ENCODE results near the gene ANKFN1.

Gene ANKFN1

DNA sequence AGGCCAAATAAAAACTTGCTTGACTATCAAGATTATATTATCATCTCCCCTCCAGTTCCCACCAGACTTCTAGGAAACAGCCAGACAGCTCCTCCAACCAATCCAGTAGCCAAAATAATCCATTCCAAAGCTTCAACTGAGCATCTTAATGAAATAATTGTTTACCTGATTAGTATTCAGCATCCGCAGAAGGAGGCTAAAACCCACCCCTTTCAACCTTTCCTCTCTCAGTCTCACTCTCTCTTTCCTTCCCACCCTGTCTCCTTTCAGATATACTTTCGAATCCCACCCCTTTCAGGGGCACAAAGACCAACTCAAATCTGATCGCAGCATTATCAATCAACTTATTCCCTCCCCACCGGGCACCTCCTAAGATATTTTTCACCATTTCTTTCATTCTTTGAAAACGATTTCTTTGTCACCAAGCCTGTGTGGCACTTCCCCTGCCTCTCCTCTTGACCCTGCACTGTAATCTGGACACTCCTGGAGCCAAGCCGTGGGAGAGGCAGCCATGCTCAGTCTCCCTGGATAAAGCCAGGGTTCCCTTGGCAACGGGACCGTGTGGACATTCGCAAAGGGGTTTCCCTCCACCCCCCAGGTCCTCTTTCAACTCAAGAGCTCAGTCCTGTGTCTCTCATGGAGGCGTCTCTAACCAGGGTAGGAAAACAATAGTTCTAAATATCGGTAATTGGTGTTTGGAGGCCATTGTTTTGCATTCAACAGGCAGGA lies at the start of gene ANKFN1:
TSS of gene ANKFN1 (plus strand) at position 602 of the 729 bp plus-strand sequence. CDS start 59,193 bp downstream, outside the sequence.
- no peak for TF ChIP-seq GATA2 (IDR thresholded peaks at IDR 0.05; ENCODE audit: low read depth, low read length)
- no peak for TF ChIP-seq GATA3 (IDR thresholded peaks at IDR 0.05; ENCODE audit: low read depth, low read length)

GRCh38 chr17:56108811-56109284 lies 44.4 kb upstream of the ANKFN1 start:
- TF ChIP-seq GATA3 (IDR thresholded peaks at IDR 0.05; ENCODE audit: low read depth, low read length): no peak
- no peak for TF ChIP-seq GATA2 (IDR thresholded peaks at IDR 0.05; ENCODE audit: low read depth, low read length)

- TF ChIP-seq GATA3 (IDR thresholded peaks at IDR 0.05; ENCODE audit: low read depth, low read length) (no peak), GATA2 (IDR thresholded peaks at IDR 0.05; ENCODE audit: low read depth, low read length) (no peak)
These were observed 43.4 kb upstream of the ANKFN1 start for GRCh38 chr17:56109836-56110235.

DNA sequence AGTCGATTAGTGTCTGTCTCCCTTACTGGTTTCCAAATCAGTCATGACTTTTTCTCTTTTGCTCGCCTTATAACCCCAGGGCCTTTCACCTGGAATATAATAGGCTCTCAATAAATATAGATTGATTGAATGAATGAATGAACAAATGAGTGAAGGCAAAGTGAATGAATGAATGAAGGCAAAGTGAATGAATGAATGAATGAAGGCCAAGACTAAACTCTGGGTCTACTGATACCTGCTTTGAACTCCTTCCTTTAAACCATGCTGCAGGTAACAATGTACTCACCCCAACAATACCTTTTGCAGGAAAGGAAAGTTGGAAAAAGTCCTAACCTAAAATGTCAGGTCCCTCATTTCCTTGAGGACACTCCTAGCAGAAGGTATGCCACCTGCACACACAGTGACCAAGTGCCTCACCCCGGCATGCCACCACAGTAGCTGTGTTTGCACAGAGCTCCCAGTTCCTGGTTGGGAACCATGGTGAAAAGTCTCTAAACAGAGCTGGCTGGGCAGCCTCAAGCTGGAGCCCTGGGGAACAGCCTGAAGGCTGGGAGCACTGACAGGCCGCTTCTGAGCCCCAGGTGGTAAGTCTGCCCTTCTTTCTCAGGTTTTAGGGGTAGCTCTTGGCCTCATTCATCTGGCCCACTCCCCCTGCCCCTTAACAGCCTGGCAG lies 42.7 kb upstream of the ANKFN1 start:
- TF ChIP-seq GATA3 (IDR thresholded peaks at IDR 0.05; ENCODE audit: low read depth, low read length) (no peak), GATA2 (IDR thresholded peaks at IDR 0.05; ENCODE audit: low read depth, low read length) (no peak)

- TF ChIP-seq GATA2 (IDR thresholded peaks at IDR 0.05; ENCODE audit: low read depth, low read length): no peak
- TF ChIP-seq GATA3 (IDR thresholded peaks at IDR 0.05; ENCODE audit: low read depth, low read length): no peak
These were observed 41.4 kb upstream of the ANKFN1 start for GRCh38 chr17:56111706-56112485.

DNA sequence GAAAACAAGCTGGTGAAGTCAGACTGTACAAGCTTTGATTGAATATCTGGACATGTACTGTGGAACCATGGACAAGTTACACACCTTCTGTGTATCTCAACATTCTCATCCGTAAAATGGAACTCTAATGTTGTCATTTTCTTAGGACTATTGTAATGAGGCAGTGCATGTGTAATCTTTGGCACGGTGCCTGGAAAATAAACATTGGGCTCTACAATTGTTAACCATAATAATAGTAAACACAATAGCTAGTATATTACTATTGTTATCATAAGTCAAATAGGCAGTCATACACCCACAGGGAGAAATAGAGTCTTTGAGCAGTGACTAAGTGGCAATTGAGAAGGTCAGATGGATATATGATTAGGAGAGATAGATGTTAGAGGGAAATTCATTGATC lies 39.8 kb upstream of the ANKFN1 start:
- TF ChIP-seq GATA3 (IDR thresholded peaks at IDR 0.05; ENCODE audit: low read depth, low read length) (no peak), GATA2 (IDR thresholded peaks at IDR 0.05; ENCODE audit: low read depth, low read length) (no peak)

- TF ChIP-seq GATA2 (IDR thresholded peaks at IDR 0.05; ENCODE audit: low read depth, low read length) (no peak), GATA3 (IDR thresholded peaks at IDR 0.05; ENCODE audit: low read depth, low read length) (no peak)
These were observed 38.8 kb upstream of the ANKFN1 start for GRCh38 chr17:56114469-56114868.

GRCh38 chr17:56119191-56119590 lies 34.1 kb upstream of the ANKFN1 start:
- TF ChIP-seq GATA2 (IDR thresholded peaks at IDR 0.05; ENCODE audit: low read depth, low read length) (no peak), GATA3 (IDR thresholded peaks at IDR 0.05; ENCODE audit: low read depth, low read length) (no peak)

DNA sequence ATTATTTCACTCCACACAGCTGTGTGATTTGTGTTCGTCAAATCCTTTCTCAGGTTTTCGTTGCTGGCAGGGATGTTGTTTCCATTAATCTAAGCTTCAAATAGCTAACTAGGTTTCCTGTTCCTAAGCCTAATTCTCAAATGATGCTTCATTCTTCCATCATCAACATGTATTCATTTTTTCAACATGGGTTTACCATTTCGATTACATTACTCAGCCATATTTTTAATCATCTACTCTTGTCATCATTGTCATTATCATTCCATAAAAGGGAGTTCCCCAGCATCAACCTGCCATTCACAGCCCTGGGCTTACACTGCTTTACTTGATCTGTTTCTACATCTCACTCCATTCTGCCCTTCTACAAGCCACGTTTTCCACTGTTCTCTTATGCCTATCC lies 33.3 kb upstream of the ANKFN1 start:
- no peak for TF ChIP-seq GATA3 (IDR thresholded peaks at IDR 0.05; ENCODE audit: low read depth, low read length)

DNA sequence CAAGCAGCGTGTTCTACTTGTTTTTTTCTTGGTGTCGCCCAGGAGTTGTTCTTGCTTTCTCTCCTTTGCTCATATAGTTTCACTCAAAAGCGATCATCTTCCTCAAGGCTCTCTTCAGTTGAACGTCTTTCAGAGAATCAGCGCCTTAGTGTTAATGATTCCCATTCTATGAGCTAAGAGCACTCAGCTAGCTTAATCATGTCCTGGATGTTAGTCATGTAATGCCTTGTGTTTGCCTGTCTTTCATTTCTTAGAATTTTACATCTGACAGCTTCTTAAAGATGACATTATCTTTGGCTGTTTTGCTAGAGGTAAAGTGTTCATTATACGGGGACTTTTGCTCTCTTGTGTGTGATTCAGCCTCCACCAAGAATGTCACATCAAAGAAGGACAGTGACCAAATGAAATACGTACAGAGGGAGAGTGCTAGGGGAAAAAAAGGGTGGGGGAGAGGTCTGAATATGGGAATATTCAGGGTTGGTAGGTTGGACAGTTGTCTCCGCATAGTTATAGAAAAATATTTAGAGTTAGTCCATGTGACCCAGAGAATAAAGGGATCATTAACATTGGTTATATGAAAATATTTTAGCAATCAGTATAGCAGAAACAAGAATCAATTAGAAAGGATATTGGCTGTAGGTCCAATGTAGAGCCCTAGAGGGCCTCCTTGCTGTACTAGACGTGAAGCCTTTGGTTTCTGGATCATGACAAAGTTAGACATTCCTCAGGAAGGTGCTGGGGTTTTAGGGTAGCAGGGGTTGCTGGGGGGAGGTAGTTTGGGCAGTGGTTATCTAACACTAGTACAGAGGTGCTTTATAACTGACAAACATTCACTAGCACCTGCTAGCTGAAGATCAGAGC lies 31.9 kb upstream of the ANKFN1 start:
- TF ChIP-seq GATA3 (IDR thresholded peaks at IDR 0.05; ENCODE audit: low read depth, low read length): no peak
- TF ChIP-seq GATA2 (IDR thresholded peaks at IDR 0.05; ENCODE audit: low read depth, low read length): no peak

- TF ChIP-seq GATA3 (IDR thresholded peaks at IDR 0.05; ENCODE audit: low read depth, low read length) (no peak), GATA2 (IDR thresholded peaks at IDR 0.05; ENCODE audit: low read depth, low read length) (no peak)
These were observed 27.1 kb upstream of the ANKFN1 start for GRCh38 chr17:56125830-56126819.

- TF ChIP-seq GATA3 (IDR thresholded peaks at IDR 0.05; ENCODE audit: low read depth, low read length) (no peak), GATA2 (IDR thresholded peaks at IDR 0.05; ENCODE audit: low read depth, low read length) (no peak)
These were observed 23.2 kb upstream of the ANKFN1 start for GRCh38 chr17:56130026-56130425.

All from SH-SY5Y (cell line).